ENCODE results near the gene SFMBT1. TPM values are rescaled to one million over a fixed set of nuclear protein-coding genes. Genes with fewer than 3 reads are reported as not detected.

Gene SFMBT1
- polyA plus RNA-seq, 3 donors = 9.2 to 12.2 (median 9.5) TPM

DNA sequence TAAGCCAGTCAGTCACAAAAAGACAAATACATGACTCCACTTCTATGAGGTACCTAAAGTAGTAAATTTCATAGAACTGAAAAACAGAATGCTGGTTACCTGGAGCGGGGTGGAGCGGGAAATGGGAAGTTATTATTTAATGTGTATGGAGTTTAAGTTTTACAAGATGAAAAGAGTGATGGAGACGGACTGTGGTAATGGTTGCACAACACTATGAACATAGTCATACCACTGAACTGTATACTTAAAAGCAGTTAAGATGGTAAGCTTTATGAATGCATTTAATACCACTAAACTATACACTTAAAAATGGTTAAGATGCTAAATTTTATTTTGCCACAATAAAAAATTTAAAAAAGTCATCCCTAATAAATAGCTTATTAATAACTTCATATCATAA lies 23.2 kb downstream of the SFMBT1 start:
- no peak for DNase-seq (ENCODE audit: extremely low read depth in 1 of 11, low read depth in 9 of 11, low spot score in 4 of 11)

DNA sequence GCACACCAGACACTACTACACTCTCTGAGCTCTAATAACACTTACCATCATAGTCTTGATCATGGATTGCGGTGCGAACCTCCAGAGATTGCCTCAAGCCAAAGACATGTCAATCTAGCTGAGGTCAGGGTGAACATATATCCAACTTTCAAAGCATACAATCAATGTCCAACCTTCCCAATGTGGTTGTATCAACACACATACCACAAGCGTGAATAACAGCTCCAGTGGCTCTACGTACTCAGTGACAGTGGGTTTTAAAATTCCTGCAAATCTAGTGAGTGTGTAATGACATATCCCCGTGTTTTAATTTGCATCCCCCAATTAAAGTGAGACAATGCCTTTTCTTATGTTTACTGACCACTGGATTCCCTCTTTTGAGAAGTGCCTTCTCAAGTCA lies 29.6 kb downstream of the SFMBT1 start:
- DNase-seq (ENCODE audit: extremely low read depth in 1 of 11, low read depth in 9 of 11, low spot score in 4 of 11) = no peak

DNA sequence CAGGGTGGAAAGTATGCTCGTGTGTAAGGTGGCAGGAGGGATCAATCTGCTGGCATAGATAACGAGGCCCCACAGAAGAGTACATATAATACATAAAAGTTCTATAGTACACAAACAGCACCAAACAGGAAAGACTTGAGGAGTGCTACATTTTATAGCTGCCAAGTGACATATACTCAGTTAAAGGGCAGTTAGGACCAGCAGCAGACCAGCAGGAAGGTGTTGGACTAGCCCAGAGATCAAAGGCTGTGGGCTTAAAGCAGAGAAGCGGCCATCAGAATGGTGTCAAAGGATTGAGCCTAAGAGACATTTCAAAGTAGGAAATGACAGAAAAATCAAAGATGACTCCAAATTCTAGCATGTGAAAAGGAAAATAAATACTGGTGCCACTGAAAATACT lies 34.5 kb downstream of the SFMBT1 start:
- DNase-seq (ENCODE audit: extremely low read depth in 1 of 11, low read depth in 9 of 11, low spot score in 4 of 11) = no peak

DNA sequence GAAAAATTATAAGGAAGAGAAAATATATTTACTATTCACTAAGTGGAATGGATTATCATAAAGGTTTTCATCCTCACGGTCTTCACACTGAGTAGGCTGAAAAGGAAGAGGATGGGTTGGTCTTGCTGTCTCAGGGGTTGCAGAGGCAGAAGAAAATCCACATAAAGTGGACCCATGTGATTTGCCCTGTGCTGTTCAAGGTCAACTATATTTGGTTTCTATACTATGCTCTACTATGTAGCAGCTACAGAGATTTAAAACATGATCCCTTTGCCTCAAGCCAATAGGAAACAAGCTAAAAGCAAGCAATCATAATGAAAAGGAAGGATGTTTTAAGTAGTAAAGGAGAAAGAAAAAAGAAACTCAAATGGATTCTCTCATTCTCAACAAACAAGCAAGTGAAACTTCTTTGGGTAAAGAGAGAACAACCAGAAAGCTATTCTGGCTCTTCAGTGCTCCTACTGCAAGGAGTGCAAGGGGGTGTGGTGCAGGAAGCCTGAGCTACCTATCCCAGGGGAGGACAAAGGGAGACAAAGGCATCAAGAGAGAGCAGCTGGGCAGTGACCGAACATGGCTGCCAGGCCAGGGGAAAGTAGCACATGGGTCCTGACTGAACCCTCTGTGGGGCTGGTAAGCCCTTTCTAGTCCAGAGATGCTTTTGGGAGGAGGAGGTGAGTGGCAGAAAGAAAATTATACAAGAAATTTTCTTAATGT lies 35.9 kb downstream of the SFMBT1 start:
- no peak for DNase-seq (ENCODE audit: extremely low read depth in 1 of 11, low read depth in 9 of 11, low spot score in 4 of 11)

DNA sequence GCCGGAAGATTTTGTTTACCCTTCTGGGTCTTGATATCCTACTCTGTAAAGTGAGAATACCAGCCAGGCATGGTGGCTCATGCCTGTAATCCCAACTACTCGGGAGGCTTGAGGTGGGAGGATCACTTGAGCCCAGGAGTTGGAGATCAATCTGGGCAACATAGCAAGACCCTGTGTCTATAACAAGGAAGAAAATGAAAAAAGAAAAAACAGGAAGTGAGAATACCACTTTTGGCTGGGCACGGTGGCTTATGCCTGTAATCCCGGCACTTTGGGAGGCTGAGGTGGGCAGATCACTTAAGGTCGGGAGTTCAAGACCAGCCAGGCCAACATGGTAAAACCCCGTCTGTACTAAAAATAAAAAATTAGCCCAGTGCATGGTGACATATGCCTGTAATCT lies 36.9 kb downstream of the SFMBT1 start:
- DNase-seq (ENCODE audit: extremely low read depth in 1 of 11, low read depth in 9 of 11, low spot score in 4 of 11) = no peak

DNA sequence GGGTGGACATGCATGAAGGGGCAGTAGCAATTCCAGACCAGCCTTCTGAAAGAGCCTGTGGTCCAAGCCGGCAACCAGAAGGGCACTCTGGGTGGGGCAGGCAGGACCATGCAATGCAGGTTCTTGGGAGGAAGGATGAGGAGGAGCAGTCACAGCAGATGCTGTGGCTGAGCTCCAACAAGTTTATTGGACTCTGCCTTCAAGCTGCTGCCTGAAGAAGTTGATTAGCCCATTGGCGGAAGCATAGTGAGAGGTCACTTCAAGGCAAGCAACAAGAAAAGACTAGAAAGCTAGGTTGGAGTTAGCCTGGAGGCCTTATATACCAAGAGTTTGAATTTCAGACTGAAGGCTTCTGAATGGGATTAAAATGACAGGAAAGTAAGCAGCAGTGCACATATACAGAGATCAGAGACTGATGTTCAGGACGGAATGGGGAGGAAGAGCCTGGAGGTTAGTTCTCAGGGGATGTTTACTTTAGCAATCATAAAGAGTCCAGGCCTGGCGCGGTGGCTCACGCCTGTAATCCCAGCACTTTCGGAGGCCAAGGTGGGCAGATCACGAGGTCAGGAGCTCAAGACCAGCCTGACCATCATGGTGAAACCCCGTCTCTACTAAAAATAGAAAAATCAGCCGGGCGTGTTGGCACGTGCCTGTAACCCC lies 39.9 kb downstream of the SFMBT1 start:
- DNase-seq (ENCODE audit: extremely low read depth in 1 of 11, low read depth in 9 of 11, low spot score in 4 of 11) = no peak

DNA sequence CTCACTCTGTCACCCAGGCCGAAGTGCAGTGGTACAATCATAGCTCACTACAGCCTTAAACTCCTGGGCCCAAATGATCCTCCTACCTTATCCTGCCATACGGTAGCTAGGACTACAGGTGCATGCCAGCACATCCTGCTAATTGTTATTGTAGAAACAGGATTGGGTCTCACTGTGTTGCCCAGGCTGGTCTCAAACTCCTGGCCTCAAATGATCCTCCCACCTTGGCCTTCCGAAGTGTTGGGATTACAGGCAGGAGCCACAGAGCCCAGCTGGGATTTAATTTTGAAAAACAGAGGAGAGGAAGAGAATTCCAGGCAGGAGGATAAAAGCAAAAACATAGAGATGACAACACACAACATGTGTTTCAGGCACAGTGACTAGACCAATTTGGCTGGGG lies 40.5 kb downstream of the SFMBT1 start:
- no peak for DNase-seq (ENCODE audit: extremely low read depth in 1 of 11, low read depth in 9 of 11, low spot score in 4 of 11)

DNA sequence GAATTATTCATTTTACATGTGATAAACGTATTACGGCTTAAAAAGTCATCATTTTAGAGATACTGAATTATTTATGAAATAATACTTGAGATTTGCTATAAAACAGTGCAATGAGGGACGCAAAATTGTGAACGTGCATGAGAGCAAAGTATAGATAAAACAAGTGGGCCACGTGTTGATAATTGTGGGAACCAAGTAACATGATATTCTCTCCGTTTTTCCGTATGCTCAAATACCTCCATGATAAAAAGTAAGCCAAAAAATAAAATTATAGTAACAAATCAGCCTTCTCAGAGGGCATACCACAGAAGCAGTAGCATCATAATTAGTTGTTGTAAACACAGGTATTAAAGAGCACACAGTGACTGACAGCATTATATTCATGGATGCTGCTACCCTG lies 42.6 kb downstream of the SFMBT1 start:
- DNase-seq (ENCODE audit: extremely low read depth in 1 of 11, low read depth in 9 of 11, low spot score in 4 of 11) = no peak

DNA sequence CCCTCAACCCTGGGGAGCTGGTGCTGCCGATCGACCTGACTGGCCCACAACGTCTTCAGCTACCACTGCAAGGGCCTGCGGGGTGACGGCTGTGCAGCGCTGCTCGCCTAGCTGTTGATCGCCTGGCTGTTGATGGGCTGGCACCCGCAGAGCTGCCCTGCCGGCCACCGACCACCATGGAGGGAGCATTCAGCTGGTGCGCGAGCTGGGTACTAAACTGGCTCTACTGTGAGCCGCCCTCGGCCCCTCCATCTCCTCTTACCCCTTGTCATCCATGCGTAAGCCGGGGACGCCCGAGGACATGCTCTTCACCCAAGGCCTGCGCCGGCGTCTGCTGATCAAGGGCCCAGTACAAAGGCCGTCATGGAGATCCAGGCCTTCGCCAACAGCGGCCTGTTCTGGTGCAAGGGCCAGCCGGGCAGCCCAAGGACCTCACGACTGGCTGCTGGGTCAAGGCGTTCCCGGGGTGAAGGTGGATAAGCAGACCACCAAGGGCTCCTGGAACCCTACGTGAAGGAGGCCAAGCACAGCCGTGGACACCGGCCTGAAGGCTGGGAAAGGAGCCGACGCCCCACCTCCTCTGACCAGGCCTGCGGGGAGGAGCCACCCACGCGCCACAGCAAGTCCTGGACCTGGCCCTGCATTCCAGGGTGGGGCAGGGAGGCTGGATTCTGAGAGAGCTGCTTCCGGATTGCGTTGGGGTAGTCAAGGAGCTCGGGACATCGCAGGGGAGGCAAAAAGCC lies 46.9 kb downstream of the SFMBT1 start:
- DNase-seq (ENCODE audit: extremely low read depth in 1 of 11, low read depth in 9 of 11, low spot score in 4 of 11) = no peak

DNA sequence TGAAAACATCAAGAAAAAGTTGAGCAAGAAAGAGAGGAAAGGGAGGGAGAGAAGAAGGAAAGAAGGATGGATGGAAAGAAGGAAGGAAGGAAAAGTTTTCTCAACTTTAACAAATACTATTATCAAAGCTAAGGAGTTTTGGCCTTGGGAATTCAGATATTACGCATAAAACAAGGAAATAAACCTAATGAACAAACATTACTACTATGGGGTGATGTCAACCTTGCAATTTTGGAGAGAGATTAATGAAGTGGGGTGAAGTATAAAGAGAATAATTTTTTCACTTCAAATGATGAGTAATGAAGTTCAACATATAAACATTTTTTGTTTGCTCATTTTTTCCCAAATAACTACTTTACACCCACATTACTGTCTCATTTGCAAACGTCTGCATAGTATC lies 55.2 kb downstream of the SFMBT1 start:
- no peak for DNase-seq (ENCODE audit: extremely low read depth in 1 of 11, low read depth in 9 of 11, low spot score in 4 of 11)

DNA sequence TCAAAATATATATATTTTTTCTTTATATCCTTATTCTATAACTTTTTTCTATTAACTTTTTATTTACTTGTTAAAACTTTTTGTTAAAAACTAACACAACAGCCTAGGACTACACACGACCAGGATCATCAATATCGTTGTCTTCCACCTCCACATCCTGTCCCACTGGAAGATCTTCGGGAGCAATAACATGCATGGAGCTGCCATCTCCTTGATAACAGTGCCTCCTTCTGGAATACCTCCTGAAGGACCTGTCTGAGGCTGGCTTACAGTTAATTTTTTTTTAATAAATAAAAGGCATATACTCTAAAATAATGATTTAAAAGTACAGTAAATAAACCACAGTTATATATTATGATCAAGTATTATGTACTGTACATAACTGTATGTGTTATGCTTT lies 58.9 kb downstream of the SFMBT1 start:
- DNase-seq (ENCODE audit: extremely low read depth in 1 of 11, low read depth in 9 of 11, low spot score in 4 of 11) = no peak

DNA sequence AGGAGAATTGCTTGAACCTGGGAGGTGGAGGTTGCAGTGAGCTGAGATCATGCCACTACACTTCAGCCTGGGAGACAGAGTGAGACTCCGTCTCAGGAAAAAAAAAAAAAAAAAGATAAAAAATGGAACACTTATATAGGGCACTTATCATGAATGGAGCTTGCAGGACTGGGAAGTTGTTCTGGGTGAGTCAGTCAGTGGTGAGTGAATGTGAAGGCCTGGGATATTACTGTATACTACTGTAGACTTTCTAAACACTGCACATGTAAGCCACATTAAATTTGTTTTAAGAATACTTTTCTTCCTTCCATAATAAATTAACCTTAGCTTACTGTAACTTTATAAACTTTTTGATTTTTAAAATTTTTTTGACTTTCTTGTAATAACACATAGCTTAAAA lies 59.8 kb downstream of the SFMBT1 start:
- no peak for DNase-seq (ENCODE audit: extremely low read depth in 1 of 11, low read depth in 9 of 11, low spot score in 4 of 11)

DNA sequence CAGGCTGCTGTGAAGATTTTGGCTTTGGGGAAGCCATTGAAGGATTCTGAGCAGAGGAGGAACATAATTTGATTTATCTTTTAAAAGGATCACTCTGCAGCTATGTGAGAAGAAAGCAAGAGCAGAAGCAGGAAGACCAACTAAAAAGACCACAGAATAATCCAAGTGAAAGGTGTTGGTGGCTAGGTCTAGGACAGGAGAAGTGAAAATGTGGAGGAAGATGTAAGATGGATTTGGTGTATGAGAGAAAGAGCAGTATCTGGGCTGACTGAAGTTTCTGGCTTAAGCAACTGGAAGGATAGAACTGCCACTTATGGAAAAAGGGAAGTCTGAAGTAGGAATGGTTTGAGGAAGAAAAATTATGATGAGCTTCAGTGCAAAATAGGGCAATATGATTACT lies 62.0 kb downstream of the SFMBT1 start:
- no peak for DNase-seq (ENCODE audit: extremely low read depth in 1 of 11, low read depth in 9 of 11, low spot score in 4 of 11)

DNA sequence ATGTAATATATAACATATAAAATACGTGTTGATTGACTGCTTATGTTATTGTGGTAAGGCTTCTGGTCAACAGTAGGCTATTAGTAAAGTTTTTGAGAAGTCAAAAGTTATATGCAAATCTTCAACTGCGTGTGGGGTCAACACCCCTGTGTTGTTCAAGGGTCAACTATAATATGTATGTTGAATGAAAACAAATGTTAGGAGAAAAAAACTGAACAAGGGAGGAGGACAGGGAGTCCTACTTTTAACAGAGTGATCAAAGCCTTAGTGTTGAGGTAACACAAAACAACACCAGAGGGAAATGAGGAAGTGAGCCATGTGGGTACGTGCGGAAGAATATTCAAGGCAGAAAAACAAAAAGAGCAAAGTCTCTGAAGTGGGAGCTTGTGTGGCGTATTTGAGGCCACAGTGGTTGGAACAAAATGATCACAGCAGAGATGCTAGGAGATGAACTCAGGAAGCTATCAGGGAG lies 62.5 kb downstream of the SFMBT1 start:
- DNase-seq (ENCODE audit: extremely low read depth in 1 of 11, low read depth in 9 of 11, low spot score in 4 of 11) = no peak

DNA sequence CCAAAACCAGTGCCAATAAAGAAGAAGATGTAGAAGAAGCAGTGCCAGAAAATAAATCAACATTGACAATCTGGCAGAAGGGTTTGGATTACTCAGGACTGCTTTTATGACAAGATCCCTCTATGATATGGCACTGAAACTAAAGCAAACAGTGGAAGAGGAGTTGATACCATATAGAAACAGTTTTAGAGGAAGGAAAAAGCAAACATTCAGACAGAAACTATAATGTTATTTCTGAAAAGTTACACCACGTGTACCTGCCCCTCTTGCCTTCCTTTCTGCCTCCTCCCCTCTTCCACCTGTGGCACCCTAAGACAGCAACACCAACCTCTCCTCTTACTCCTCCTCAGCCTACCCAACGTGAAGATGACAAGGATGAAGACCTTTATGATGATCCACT lies 63.0 kb downstream of the SFMBT1 start:
- DNase-seq (ENCODE audit: extremely low read depth in 1 of 11, low read depth in 9 of 11, low spot score in 4 of 11) = no peak

DNA sequence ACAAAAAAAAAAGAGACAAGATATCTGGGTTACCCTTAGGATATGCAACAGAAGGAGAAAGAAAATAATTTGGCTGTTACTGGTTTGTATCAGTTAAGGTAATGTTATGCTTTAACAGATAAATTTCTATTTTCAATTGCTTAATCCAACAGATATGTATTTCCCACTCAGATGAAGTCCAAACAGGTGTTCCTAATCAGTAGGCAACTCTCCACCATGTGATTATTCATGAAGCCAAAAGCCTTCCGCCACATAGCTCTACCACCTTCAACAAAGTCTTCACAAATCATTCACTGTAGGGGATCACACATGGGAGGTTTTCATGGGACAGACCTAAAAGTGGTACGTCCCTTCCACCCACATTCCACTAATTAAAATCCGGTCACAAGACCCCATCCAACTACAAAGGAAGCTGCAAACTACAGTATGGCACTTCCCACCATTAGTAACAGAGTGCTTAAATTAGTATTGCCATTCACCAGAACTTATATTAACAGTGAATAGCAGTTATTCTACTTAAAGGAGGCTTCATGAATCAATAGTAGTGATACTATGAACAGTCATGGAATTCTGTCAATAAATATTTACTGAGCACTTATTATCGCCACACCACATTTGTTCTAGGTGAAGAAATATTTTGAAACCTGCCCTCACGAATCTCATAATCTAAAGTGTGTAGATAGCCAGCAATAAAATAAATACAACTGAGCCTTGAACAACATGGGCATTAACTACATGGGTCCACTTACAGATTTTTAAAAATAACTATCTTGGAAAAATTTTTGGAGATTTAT lies 66.5 kb downstream of the SFMBT1 start:
- DNase-seq (ENCODE audit: extremely low read depth in 1 of 11, low read depth in 9 of 11, low spot score in 4 of 11) = no peak

DNA sequence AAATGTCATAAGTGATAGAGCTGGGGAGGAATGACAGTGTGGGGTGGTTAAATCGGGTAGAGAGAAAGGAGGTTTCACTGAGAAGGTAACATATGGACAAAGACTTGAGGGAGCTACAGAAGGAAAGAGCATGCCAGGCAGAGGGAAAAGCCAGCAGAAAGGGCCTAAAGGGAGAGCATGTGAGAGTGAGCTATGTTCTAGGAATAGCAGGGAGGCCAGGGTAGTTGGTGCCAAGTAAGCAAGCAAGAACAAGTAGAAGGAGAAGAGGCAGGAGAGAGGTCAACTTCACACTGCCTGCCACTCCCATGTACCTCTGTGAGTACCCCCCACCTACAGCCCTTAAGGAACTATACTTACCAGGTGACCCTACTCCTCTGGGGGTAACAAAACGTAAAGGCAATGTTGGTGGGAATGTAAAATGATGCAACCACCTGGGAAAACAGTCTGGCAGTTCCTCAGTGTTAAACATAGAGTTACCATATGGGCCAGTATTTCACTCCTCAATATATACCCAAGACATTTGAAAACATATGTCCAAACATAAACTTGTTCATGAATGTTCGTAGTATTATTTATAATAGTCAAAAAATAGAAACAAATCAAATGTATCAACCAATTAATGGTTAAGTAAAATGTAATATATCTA lies 67.6 kb downstream of the SFMBT1 start:
- DNase-seq (ENCODE audit: extremely low read depth in 1 of 11, low read depth in 9 of 11, low spot score in 4 of 11) = no peak

DNA sequence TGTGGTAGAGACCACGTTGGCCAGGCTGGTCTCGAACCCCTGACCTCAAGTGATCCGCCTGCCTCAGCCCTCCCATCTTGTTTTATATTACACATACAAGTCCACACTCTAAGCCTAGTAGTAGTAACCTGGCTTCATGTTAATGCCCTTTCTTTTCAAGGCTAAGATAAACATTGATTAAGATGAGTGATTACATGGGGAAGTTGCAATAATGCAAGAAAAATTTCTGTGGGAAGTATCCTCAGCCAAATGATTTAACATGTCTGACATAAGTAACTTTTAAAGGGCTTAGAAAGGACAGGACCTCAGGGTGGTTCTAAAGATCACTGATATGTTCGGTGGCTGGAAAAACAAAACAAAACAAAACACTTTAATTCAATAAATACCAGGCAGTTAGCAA lies 72.1 kb downstream of the SFMBT1 start:
- DNase-seq (ENCODE audit: extremely low read depth in 1 of 11, low read depth in 9 of 11, low spot score in 4 of 11) = no peak

DNA sequence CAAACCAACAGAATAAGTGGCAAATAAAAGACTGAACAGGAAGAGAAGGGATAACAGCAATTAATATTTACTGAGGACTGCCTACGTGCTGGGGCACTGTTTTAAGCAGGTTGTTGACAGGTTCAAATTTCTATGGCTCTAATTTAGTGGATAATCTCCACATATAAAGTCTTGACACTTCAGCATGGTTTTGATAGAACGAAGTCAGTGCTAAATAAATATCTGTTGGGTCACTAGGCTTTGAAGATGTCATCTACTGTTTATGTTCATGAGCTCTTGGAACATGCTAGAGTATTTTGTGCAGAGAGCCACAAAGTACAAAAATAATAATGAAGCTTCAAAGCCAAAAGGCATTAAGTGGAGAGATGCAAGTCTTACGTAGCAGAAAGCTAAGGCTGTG lies 74.0 kb downstream of the SFMBT1 start:
- DNase-seq (ENCODE audit: extremely low read depth in 1 of 11, low read depth in 9 of 11, low spot score in 4 of 11) = no peak
